HG02571 (cell line): ENCODE results near the gene IL17RE.
"Not testable (repeated sequence)": the region's sequence is repeated elsewhere in the genome, so short reads cannot be mapped to it uniquely, and the experiment has no call there.

ENCODE experiments used
- ATAC-seq: cut with Tn5 transposase; IDR thresholded peaks from one replicate; pipeline ENCODE4 v1.9.1; 2021; ENCODE audit warnings: mild to moderate bottlenecking, moderate library complexity; ENCODE audit not compliant: unreplicated experiment

IL17RE gene

GRCh38 chr3:9932843-9933560 is 30.4 kb downstream of the IL17RE start:
- ATAC-seq: peak; percentile 59

DNA sequence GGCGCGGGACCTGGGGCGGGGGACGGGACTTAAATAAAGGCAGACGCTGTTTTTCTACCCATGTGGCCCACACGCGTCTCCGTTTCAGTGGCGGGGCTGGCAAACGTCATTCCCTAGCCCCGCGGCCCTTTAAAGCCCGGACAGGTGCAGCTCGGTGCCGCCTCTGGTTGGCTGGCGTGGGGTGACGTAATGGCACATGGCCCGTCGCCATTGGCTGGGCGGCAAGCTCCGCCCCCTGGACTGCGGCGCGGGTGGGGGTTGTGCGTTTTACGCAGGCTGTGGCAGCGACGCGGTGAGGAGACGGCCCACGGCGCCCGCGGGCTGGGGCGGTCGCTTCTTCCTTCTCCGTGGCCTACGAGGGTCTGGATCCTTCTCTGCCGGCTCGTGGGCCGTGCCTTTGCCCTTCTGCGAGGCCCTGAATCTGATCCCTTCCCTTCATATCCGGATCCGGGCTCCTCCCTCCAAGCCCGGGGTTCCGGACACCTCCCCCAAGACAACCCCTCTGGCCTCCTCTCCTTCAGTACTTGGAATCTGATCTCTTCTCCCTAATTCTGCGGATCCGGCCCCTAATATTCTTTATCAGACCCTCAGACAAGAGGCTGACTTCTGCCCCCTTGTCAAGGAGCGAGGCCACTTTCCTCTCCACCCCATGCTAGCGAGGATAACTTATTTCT is 31.1 kb downstream of the IL17RE start, which contains the start of gene CRELD1:
TSS of gene CRELD1 (plus strand) at position 274 of the 674 bp plus-strand sequence. CDS start 605 bp downstream, outside the sequence.
- ATAC-seq: peak; percentile 86

GRCh38 chr3:9934235-9934621 is 31.6 kb downstream of the IL17RE start:
- no peak for ATAC-seq

DNA sequence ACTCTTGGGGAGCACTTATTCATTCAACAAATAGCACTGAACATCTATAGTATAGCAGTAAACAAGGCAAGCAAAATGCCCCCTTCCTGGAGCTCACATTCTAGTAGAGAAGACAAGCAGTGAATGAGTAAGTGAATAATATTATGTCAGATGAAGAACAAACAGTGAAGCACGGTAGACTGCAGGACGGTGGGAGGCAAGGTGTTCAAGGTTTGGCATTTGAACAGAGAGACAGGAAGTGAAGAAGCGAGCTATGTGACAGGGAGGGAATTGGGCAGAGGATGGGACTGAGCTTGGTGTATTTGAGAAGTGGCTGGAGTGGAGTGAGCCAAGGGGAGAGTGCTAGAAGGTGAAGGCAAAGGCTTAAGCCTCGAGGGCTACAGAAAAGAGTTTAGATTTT is 32.3 kb downstream of the IL17RE start:
- no peak for ATAC-seq

- no peak for ATAC-seq
Measured at GRCh38 chr3:9935966-9936510, 33.4 kb downstream of the IL17RE start.

DNA sequence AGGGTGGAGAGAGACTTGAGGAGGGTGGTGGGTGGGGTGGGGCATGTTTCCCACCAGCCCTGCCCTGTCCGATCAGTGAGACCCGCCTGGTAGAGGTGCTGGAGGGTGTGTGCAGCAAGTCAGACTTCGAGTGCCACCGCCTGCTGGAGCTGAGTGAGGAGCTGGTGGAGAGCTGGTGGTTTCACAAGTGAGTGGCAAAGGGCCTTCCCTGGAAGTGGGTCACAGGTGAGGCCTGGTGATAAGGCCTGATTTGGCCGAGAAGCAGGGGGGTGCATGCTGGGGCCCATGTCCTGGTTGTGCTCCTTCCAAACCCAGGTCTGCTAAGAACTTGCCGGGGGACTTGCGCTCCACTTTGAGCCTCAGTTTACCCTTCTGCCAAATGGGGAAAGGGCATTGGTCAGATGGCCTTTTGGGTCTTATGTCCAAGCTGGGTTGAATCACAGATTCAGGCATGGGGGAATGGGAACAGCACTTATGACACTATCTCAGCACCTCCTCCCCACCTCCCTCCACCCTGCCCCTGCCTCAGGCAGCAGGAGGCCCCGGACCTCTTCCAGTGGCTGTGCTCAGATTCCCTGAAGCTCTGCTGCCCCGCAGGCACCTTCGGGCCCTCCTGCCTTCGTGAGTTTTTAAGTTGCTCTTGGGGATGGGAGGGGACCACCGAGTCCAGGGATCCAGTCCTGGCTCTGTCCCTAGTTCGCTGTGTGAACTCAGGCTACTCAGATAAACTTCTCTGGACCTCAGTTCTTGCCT is 35.0 kb downstream of the IL17RE start:
- ATAC-seq: no peak

DNA sequence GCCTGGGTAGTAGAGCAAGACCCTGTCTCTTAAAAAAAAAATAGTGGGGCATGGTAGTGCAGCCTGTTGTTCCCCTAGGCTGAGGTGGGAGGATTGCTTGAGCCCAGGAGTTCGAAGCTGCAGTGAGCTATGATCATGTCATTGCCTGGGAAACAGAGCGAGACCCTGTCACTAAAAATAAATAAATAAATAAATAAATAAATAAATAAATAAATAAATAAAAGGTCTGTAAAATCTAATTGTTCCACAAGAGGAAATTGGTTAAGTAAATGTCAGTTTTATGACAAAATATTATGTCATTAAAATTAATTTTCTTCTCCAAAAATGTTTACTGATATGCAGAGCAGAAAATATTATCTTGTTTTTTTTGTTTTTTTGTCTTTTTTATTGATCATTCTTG is 36.3 kb downstream of the IL17RE start:
- ATAC-seq: no peak

DNA sequence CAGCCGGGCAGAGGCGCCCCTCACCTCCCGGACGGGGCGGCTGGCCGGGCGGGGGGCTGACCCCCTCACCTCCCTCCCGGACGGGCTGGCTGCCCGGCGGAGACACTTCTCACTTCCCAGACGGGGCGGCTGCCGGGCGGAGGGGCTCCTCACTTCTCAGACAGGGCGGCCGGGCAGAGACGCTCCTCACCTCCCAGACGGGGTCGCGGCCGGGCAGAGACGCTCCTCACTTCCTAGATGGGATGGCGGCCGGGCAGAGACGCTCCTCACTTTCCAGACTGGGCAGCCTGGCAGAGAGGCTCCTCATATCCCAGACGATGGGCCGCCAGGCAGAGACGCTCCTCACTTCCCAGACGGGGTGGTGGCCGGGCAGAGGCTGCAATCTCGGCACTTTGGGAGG is 37.3 kb downstream of the IL17RE start:
- not testable (repeated sequence) for ATAC-seq

DNA sequence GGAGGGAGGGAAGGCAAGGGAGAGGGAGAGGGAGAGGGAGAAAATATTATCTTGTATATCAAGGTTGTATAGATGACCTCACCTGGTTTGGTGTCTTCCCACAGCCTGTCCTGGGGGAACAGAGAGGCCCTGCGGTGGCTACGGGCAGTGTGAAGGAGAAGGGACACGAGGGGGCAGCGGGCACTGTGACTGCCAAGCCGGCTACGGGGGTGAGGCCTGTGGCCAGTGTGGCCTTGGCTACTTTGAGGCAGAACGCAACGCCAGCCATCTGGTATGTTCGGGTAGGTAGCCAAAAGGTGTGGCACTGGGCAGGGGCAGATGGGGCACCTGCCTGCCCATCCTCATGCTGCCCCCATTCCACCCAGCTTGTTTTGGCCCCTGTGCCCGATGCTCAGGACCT is 38.1 kb downstream of the IL17RE start:
- no peak for ATAC-seq

GRCh38 chr3:9942164-9942563 is 39.5 kb downstream of the IL17RE start:
- no peak for ATAC-seq

GRCh38 chr3:9942934-9943690 is 40.5 kb downstream of the IL17RE start:
- ATAC-seq: no peak

- no peak for ATAC-seq
Measured at GRCh38 chr3:9944271-9944670, 41.6 kb downstream of the IL17RE start.

DNA sequence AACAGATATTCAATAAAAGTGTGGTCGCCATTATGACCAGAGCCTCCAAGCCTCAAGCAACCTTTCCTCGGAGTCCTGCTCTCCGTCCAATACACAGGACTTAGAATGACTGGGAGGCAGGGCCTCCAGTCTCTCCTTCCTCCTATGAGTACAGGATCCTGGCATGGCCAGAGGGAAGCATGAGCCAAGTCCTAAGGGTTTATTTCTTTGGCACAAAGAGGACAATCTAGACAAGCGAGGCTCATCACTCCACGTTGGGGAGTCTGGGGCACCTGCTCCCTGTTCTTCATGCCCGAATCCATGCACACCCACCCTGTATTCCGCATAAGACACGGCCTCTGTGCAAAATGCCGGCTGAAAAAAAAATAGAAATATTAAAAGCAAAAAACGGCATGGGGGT is 42.7 kb downstream of the IL17RE start:
- no peak for ATAC-seq

DNA sequence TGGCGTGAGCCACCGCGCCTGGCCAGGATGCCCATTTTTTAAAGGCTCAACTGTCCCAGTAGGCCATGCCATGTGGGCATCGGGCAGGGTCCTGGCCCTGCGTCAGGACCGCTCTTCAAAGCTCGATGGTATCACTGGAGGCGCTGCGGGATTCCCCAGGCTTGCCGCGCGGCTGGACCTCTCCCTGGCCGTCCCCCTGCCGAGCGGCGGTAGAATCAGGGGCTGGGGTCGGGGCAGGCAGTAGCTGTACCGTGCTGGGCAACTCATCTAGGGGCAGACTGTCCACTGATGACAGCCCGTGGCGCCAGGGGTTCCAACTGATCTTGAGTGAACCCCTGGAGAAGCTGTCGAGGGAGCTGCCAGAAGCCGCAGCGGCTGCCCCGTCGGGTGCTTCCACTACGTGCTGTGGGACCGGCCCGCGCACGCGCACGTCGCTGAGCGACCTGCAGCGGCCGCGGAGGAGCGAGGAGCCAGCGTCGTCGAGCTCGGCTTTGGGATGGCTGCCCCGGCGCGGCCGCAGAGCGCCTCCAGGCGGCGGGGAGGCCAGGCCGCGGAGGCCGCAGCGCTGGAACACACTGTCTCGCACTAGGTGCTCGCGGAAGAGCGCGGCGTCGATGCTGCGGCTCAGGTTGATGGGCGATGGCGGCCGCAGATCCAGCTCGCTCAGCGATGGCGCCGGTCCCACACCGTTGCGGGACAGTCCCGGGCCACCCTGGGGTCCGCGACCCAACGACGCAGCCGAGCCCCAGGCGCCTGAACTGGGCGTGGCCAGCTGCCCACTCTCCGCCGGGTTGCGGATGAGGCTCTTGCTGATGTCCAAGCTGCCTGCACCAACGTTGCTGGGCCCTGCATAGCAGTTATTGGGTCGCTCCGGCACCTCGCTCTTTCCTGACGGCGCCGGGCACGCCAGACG is 43.7 kb downstream of the IL17RE start:
- peak; percentile 59 for ATAC-seq

DNA sequence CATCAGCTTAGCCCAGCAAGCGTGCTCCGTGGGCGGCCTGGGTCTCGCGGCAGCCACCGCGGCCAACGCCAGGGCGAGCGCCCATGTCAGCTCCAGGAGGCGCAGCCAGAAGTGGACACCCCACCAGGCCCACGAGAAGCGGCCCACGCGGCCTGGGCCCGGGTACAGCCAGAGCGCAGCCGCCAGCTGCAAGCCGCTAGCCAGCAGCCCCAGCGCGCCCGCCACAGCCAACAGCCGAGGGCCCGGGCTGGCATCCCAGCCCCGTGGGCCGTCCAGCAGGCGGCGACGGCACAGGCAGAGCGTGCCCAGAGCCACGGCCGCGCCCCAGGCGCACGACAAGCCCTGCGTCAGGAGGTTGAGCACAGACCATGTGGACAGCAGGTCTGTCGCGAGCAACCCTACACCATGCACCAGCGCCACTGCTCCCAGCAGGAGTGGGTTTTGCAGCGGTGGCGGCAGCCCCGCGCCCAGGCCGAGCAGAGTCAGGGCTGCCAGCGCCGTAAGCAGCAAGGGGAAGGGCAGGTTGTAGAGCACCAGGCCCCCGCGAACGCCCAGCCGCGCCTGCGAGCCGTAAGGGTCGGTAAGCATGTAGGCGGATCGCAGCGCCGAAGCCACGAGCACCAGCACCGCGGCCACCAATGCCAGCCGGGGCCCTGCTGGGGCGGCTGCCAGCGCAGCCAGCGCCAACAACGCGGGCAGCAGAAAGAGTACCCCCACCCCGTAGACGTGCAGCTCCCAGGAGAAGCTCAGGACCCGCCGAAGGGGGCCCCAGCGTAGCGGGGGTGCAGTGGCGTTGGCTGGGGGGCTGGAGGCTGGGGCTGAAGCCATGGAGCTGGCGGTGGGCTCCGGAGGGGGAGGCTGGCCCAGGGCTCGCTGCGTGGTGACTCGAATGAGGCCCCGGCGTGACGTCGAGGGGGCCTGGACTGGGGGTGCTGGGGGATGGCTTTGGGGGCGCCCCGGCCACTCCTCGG is 44.7 kb downstream of the IL17RE start:
- ATAC-seq: no peak

GRCh38 chr3:9948586-9948985 is 45.9 kb downstream of the IL17RE start:
- ATAC-seq: no peak

- ATAC-seq: no peak
Measured at GRCh38 chr3:9949115-9949514, 46.5 kb downstream of the IL17RE start.

DNA sequence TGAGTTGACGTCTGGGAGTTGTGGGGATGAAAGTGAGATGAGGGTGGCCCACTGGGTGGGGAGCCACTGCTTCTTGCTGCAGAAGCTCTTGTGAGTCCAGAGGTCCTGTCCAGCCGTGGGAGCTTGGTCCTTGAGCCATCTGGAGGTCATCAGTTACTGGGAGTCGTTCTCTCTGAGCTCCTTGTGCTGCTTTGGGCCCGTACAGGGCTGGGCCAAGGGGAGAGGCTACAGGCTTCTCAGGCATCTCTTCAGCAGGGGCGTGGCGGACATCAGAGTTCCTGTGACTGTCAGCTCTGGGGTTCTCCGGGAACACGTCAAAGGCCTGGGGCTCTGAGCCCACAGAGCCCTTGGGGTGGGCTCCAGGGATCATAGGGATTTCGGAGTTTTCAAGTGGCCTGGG is 47.0 kb downstream of the IL17RE start:
- no peak for ATAC-seq

DNA sequence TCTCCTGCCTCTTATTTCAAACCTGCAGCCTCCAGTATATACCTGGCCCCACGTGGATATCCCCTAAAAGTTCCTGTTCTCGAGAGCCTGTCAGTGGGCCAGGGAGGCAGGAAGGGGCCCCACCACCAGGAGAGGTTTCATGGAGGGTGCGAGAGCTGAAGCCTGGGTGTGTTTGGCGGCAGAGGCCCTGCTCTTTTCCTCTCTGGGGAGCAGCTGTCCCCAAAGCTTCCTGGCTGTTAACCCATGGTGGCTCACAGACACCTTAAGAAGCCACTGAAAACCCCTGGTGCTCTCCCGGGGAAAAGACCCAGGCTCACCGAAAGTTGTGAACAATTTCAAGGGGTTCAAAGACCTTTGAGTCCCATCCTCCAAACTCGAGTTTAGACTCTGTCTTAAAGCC is 48.5 kb downstream of the IL17RE start:
- ATAC-seq: peak; percentile 32
